ENCODE measurements around the gene PTGER1. TPM values are rescaled to one million over a fixed set of nuclear protein-coding genes. Genes with fewer than 3 reads are reported as not detected.

PTGER1 gene
- total and polyA plus RNA-seq, 2 donors (not counting 3 experiments of a cell fraction or from before 2014, with no cell fraction given): 0.21 to 0.40 TPM

- no peak overlapping the region for H2AFZ ChIP-seq (ENCODE audit: low read depth, low read length)
- peaks cover 3 to 19% of the 10 kb centered on the region in 2 experiments for H3K36me3 ChIP-seq (ENCODE audit: control insufficient read depth in 2 of 2, extremely low read depth in 1 of 2, insufficient read depth in 2 of 2, low read length in 2 of 2)
- no peaks in the 10 kb centered on the region for H3K9me3 ChIP-seq (replicated peaks; ENCODE audit: control insufficient read depth, insufficient read depth, low read length)
- H3K9me1 ChIP-seq (replicated peaks; ENCODE audit: control insufficient read depth, extremely low read depth, insufficient read depth, low read length): no peaks in the 10 kb centered on the region
- H3K27me3 ChIP-seq (ENCODE audit: control insufficient read depth in 2 of 2, insufficient read depth in 2 of 2, low read length in 2 of 2): no peaks in the 10 kb centered on the region
- no peak for TF ChIP-seq POLR2A (IDR thresholded peaks at IDR 0.05; ENCODE audit: low read depth, low read length)
- no peak for TF ChIP-seq MYC (IDR thresholded peaks at IDR 0.05; ENCODE audit: low read depth, low read length)
- no peak for TF ChIP-seq JUN (IDR thresholded peaks at IDR 0.05; ENCODE audit: borderline replicate concordance, insufficient read depth, insufficient read length, low read depth)
- TF ChIP-seq CTCF (IDR thresholded peaks at IDR 0.05; ENCODE audit: extremely low read depth in 1 of 2, insufficient read depth in 1 of 2, low read depth in 1 of 2, low read length in 2 of 2): no peak
- no peak for TF ChIP-seq MAX (IDR thresholded peaks at IDR 0.05; ENCODE audit: insufficient read depth, insufficient read length)
- no peak for TF ChIP-seq EZH2 (IDR thresholded peaks at IDR 0.05; ENCODE audit: borderline replicate concordance, low read depth, low read length, severe bottlenecking)
- no peak for TF ChIP-seq POLR2AphosphoS5 (IDR thresholded peaks at IDR 0.05; ENCODE audit: insufficient read depth, low read depth, low read length)
- TF ChIP-seq FOS (IDR thresholded peaks at IDR 0.05; ENCODE audit: borderline replicate concordance, insufficient read depth, low read length): no peak
- no peak overlapping the region for H3K9ac ChIP-seq (replicated peaks; ENCODE audit: extremely low read depth, insufficient read depth, low read length)
- FAIRE-seq (no peak), DNase-seq (ENCODE audit: low read depth, low spot score) (no peak)
- POLR2A ChIA-PET: no interaction called here
- H3K79me2 ChIP-seq (ENCODE audit: control insufficient read depth, insufficient read depth, low read length): no peaks in the 10 kb centered on the region
- H3K4me3 ChIP-seq (replicated peaks in 1 of 3; ENCODE audit: insufficient read depth in 1 of 3, low read depth in 1 of 3, low read length in 3 of 3): no peak overlapping the region
- H4K20me1 ChIP-seq (replicated peaks; ENCODE audit: control insufficient read depth, extremely low read depth, insufficient read depth, low read length): no peaks in the 10 kb centered on the region
- BruUV-seq (replicated peaks): no TSS peak
- no peak overlapping the region for H3K4me2 ChIP-seq (ENCODE audit: insufficient read depth, low read length)
- intact Hi-C loops (cut with micrococcal nuclease): no loop called here
- no peaks in the 10 kb centered on the region for H3K4me1 ChIP-seq (ENCODE audit: control insufficient read depth, extremely low read depth, insufficient read depth, low read length)
- CTCF ChIA-PET: interaction anchor here (0.8 kb wide), 1 partner anchor 50 kb away, joined by 3 read pairs; no protein-coding TSS in a partner anchor
- no peak overlapping the region for H3K27ac ChIP-seq (ENCODE audit: insufficient read depth, low read depth, low read length)
- dilution Hi-C loops (cut with MboI; ENCODE audit: extremely low pct_ligation_motif_present, low sequenced_read_pairs): no loop called here
These were observed 7.2 kb upstream of the PTGER1 start for GRCh38 chr19:14482172-14482941.
